ENCODE measurements around the gene LTA. TPM values are rescaled to one million over a fixed set of nuclear protein-coding genes. Genes with fewer than 3 reads are reported as not detected.

The LTA gene
- total and polyA plus RNA-seq, 2 donors (not counting 3 experiments of a cell fraction or from before 2014, with no cell fraction given), result 0.46 TPM; not detected in 1

DNA sequence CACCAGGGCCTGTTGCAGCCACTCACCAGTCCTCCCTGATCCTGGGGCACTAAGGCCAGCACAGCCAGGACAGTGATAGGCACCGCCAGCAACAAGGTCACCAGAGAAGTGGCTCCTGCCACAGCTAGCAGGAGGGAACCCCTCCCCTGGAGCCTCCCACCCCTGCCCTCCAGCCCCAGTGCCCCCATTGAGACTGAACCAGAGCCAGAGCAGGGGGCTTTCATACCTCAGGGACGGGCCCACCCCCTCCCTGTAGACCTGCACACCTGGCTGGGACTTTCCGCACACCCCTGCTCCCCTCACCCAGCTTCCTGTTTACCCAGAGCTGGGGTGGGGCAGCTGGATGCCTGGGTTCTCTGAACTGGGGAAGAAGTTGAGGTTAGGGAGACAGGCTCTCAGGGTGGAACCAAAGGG, 10.1 kb downstream of the LTA start, which contains the start of gene LTB:
Gene LTB (minus strand): TSS at position 195 of the 414 bp plus-strand sequence. CDS start 7 bp downstream, at position 188.
- Histone ChIP-seq H3K4me3 (replicated peaks in 1 of 3; ENCODE audit: insufficient read depth in 1 of 3, low read depth in 1 of 3, low read length in 3 of 3) (peak within 1 kb of the TSS; percentile 56 to 71 (median 70)), H3K27ac (ENCODE audit: insufficient read depth, low read depth, low read length) (peak within 1 kb of the TSS; percentile 55), H4K20me1 (replicated peaks; ENCODE audit: control insufficient read depth, extremely low read depth, insufficient read depth, low read length) (no peaks in the 10 kb centered on the region), H3K9me1 (replicated peaks; ENCODE audit: control insufficient read depth, extremely low read depth, insufficient read depth, low read length) (no peaks in the 10 kb centered on the region), H3K36me3 (ENCODE audit: control insufficient read depth in 2 of 2, extremely low read depth in 1 of 2, insufficient read depth in 2 of 2, low read length in 2 of 2) (no peaks in the 10 kb centered on the region), H2AFZ (ENCODE audit: low read depth, low read length) (peak within 1 kb of the TSS; percentile 40), H3K4me1 (ENCODE audit: control insufficient read depth, extremely low read depth, insufficient read depth, low read length) (peaks cover 16% of the 10 kb centered on the region), H3K27me3 (ENCODE audit: control insufficient read depth in 2 of 2, insufficient read depth in 2 of 2, low read length in 2 of 2) (no peaks in the 10 kb centered on the region), H3K9ac (replicated peaks; ENCODE audit: extremely low read depth, insufficient read depth, low read length) (peak within 1 kb of the TSS; percentile 71), H3K4me2 (ENCODE audit: insufficient read depth, low read length) (peak within 1 kb of the TSS; percentile 78), H3K9me3 (replicated peaks; ENCODE audit: control insufficient read depth, insufficient read depth, low read length) (no peaks in the 10 kb centered on the region), H3K79me2 (ENCODE audit: control insufficient read depth, insufficient read depth, low read length) (peaks cover 10% of the 10 kb centered on the region)
- FAIRE-seq, result no peak
- CTCF ChIA-PET, result interaction anchor here (17.0 to 32.6 kb wide), 2 partner anchors 13 to 26 kb away, joined by 286 to 1517 read pairs; partner anchors contain the start of genes ATP6V1G2, DDX39B, NCR3 and NFKBIL1
- TF ChIP-seq EZH2 (IDR thresholded peaks at IDR 0.05; ENCODE audit: borderline replicate concordance, low read depth, low read length, severe bottlenecking) (no peak), MYC (IDR thresholded peaks at IDR 0.05; ENCODE audit: low read depth, low read length) (no peak), JUN (IDR thresholded peaks at IDR 0.05; ENCODE audit: borderline replicate concordance, insufficient read depth, insufficient read length, low read depth) (no peak), CTCF (IDR thresholded peaks at IDR 0.05; ENCODE audit: extremely low read depth in 1 of 2, insufficient read depth in 1 of 2, low read depth in 1 of 2, low read length in 2 of 2) (no peak), FOS (IDR thresholded peaks at IDR 0.05; ENCODE audit: borderline replicate concordance, insufficient read depth, low read length) (no peak), GATA2 (IDR thresholded peaks at IDR 0.05; ENCODE audit: insufficient read depth, insufficient read length, low read depth, low read length) (no peak), POLR2AphosphoS5 (IDR thresholded peaks at IDR 0.05; ENCODE audit: insufficient read depth, low read depth, low read length) (no peak), POLR2A (IDR thresholded peaks at IDR 0.05; ENCODE audit: low read depth, low read length) (no peak)
- TF ChIP-seq, protein P1, sequence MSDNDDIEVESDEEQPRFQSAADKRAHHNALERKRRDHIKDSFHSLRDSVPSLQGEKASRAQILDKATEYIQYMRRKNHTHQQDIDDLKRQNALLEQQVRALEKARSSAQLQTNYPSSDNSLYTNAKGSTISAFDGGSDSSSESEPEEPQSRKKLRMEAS (IDR thresholded peaks at IDR 0.05; ENCODE audit: insufficient read depth, insufficient read length), result no peak
- intact Hi-C loops (cut with micrococcal nuclease), result no loop called here
- dilution Hi-C loops (cut with MboI; ENCODE audit: extremely low pct_ligation_motif_present, low sequenced_read_pairs), result no loop called here
- POLR2A ChIA-PET, result no interaction called here
- BruUV-seq (replicated peaks), result no TSS peak
- DNase-seq (ENCODE audit: low read depth, low spot score), result no peak
